ENCODE measurements around the gene CHST2.

The CHST2 gene

GRCh38 chr3:143170676-143171075 is 51.1 kb downstream of the CHST2 start:
- DNase-seq: no peak

GRCh38 chr3:143171141-143171980 is 51.8 kb downstream of the CHST2 start:
- peak; percentile 16 for DNase-seq

DNA sequence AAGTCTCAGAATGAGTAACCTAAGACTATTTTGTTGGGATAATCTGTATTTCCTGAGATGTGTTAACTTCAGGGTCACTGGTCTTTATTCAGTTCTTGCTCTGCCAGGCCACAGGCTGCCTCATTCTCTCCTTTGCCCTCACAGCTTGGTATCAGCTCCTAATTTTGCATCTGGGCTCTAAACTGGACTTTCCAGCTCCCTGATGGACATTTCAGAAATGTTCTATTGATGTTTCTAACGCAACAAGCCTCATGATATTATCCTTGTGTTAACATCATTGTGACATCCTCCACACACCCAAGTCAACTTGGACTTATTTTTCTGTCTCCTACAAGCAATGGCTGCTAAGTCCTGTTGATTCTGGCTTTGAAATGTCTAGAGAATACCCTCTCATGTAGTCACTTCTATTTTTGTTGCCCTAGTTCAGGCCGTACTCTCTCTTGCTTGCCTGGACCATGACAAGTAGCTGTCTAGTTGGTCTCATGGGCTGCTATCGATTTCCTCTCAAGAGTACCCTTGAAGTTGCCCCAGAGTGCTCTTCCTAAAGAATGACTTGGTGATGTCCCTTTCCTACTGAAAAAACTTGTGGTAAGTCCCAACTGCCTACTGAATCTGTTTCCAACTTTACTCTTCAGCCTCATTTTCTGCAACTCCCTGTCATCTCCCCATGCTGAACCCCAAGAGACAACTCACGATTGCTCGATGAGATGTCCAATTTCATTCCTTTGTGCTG is 52.7 kb downstream of the CHST2 start:
- DNase-seq: no peak

DNA sequence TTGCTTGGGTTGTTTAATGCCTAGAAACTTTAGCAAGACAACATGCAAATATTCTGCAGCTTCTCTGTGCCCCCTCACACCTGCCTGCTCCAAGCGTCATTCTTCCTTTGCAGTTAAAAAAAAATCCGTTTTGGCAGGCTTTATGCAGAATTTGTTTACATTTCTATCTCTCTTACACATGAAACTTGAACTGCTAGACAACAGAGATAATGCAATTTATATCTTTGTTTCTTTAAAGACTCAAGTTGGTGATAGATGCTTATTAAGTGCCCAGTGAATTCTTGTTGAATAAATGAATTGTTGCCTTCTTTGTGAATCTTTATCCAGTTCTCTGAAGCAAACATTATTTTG is 53.2 kb downstream of the CHST2 start:
- no peak for DNase-seq

GRCh38 chr3:143173242-143173641 is 53.7 kb downstream of the CHST2 start:
- no peak for DNase-seq
